H1 (cell line): ENCODE data around the gene FRRS1L. TPM values are rescaled to one million over a fixed set of nuclear protein-coding genes. Genes with fewer than 3 reads are reported as not detected.

Source experiments
- CTCF ChIA-PET: fragments of 300-600 bp; sonication (Branson Sonifier 250); formaldehyde crosslinking; loops from one replicate; lab custom pipeline; 2021; ENCODE audit not compliant: partially characterized antibody; lab: Charles Lee
- POLR2A ChIA-PET: fragments of 300-600 bp; sonication (Branson Sonifier 250); formaldehyde crosslinking; loops from one replicate; lab custom pipeline; 2021; ENCODE audit warnings: inconsistent platforms; ENCODE audit not compliant: partially characterized antibody; lab: Charles Lee
- DNase-seq, 2 experiments: peaks; one replicate each; pipeline versions ENCODE4 v3.0.0 to v3.0.0-alpha.2; 2010 to 2022; ENCODE audit warnings: low spot score in 2 of 2, low read depth in 1 of 2, mixed read lengths in 1 of 2
- FAIRE-seq: peaks from 2 replicates; lab custom pipeline; 2011; peaks lifted over from hg19 to GRCh38; lab: Jason Lieb, UNC
- H2AFZ ChIP-seq: 2 replicates; pipeline ENCODE4 v1.8.1; 2012; ENCODE audit warnings: low read length, inconsistent platforms
- H2AK5ac ChIP-seq: 2 replicates; pipeline ENCODE4 v1.6.1; 2013; ENCODE audit warnings: low read depth, low read length
- H2BK120ac ChIP-seq: replicated peaks from 2 replicates; pipeline ENCODE3; 2013; ENCODE audit warnings: low read depth, low read length, inconsistent platforms
- H2BK12ac ChIP-seq: 2 replicates; pipeline ENCODE4 v1.6.1; 2013; ENCODE audit warnings: low read depth, low read length
- H2BK15ac ChIP-seq: 2 replicates; pipeline ENCODE4 v1.6.1; 2013; ENCODE audit warnings: low read length
- H2BK20ac ChIP-seq: 2 replicates; pipeline ENCODE4 v1.6.1; 2013; ENCODE audit warnings: low read length
- H2BK5ac ChIP-seq: 2 replicates; pipeline ENCODE4 v1.6.1; 2013; ENCODE audit warnings: low read depth, low read length
- H3K14ac ChIP-seq: 2 replicates; pipeline ENCODE4 v1.6.1; 2013; ENCODE audit warnings: inconsistent platforms; ENCODE audit not compliant: insufficient read length
- H3K18ac ChIP-seq: 2 replicates; pipeline ENCODE4 v1.6.1; 2013; ENCODE audit warnings: low read length; ENCODE audit errors: extremely low read depth
- H3K23ac ChIP-seq: 2 replicates; pipeline ENCODE4 v1.6.1; 2013; ENCODE audit warnings: inconsistent platforms; ENCODE audit not compliant: insufficient read length
- H3K23me2 ChIP-seq: 2 replicates; pipeline ENCODE4 v1.6.1; 2013; ENCODE audit warnings: low read depth, low read length
- H3K27ac ChIP-seq: 2 replicates; pipeline ENCODE4 v1.6.1; 2011; ENCODE audit warnings: low read depth, low read length, inconsistent platforms
- H3K27me3 ChIP-seq, 4 experiments: replicated peaks in 1 of 4; 1 replicate in 1 of 4; 2 replicates in 3 of 4; pipeline versions ENCODE4 v1.6.1 to v1.8.1; 2011 to 2013; ENCODE audit warnings: low read length in 3 of 4, mild to moderate bottlenecking in 3 of 4, inconsistent platforms in 2 of 4, mixed read lengths in 2 of 4, moderate library complexity in 1 of 4; ENCODE audit not compliant: control insufficient read depth in 3 of 4, insufficient read depth in 3 of 4; ENCODE audit errors: extremely low read depth in 1 of 4
- H3K36me3 ChIP-seq, 4 experiments: 2 replicates each; pipeline versions ENCODE4 v1.6.1 to v1.8.1; 2011 to 2013; ENCODE audit warnings: mild to moderate bottlenecking in 4 of 4, low read length in 3 of 4, moderate library complexity in 2 of 4, control low read depth in 1 of 4, inconsistent platforms in 1 of 4; ENCODE audit not compliant: insufficient read depth in 4 of 4, control insufficient read depth in 2 of 4
- H3K4ac ChIP-seq: replicated peaks from 2 replicates; pipeline ENCODE3; 2013; ENCODE audit warnings: low read length, low read depth, mixed read lengths, inconsistent platforms; ENCODE audit not compliant: insufficient read length
- H3K4me1 ChIP-seq, 4 experiments: replicated peaks in 1 of 4; 1 replicate in 1 of 4; 2 replicates in 3 of 4; pipeline versions ENCODE4 v1.6.1 to v1.8.1; 2011 to 2013; ENCODE audit warnings: low read length in 3 of 4, inconsistent platforms in 2 of 4, mixed read lengths in 1 of 4; ENCODE audit not compliant: insufficient read depth in 4 of 4, control insufficient read depth in 3 of 4
- H3K4me2 ChIP-seq, 2 experiments: 2 replicates each; pipeline versions ENCODE4 v1.6.1 to v1.8.1; 2011 to 2013; ENCODE audit warnings: low read depth in 2 of 2, low read length in 2 of 2, control low read depth in 1 of 2, inconsistent platforms in 1 of 2, mild to moderate bottlenecking in 1 of 2; ENCODE audit not compliant: insufficient read depth in 1 of 2
- H3K4me3 ChIP-seq, 4 experiments: fragments of 200-600, 300-600 bp in 1 of 4; sonication (generic), shearing (Covaris generic), sonication (Bioruptor Twin) in 1 of 4; 2 replicates each; pipeline versions ENCODE4 v1.5.1 to v1.8.1; 2011 to 2016; ENCODE audit warnings: low read length in 4 of 4, low read depth in 3 of 4, control low read depth in 2 of 4, inconsistent platforms in 2 of 4, mild to moderate bottlenecking in 2 of 4, mixed read lengths in 1 of 4, moderate library complexity in 1 of 4; ENCODE audit not compliant: insufficient read depth in 2 of 4; ENCODE audit errors: extremely low read depth in 1 of 4
- H3K56ac ChIP-seq: replicated peaks from 2 replicates; pipeline ENCODE3; 2013; ENCODE audit warnings: low read depth, mild to moderate bottlenecking, mixed read lengths, low read length, inconsistent platforms; ENCODE audit not compliant: insufficient read length
- H3K79me1 ChIP-seq: 2 replicates; pipeline ENCODE4 v1.6.1; 2013; ENCODE audit warnings: low read depth, low read length, control low read depth
- H3K79me2 ChIP-seq, 2 experiments: 2 replicates each; pipeline versions ENCODE4 v1.6.1 to v1.8.1; 2012 to 2013; ENCODE audit warnings: low read length in 2 of 2, mild to moderate bottlenecking in 2 of 2, inconsistent platforms in 1 of 2; ENCODE audit not compliant: insufficient read depth in 2 of 2, control insufficient read depth in 1 of 2
- H3K9ac ChIP-seq, 4 experiments: replicated peaks in 1 of 4; 1 replicate in 1 of 4; 2 replicates in 3 of 4; pipeline versions ENCODE4 v1.6.1 to v1.8.1; 2011 to 2013; ENCODE audit warnings: low read depth in 3 of 4, low read length in 3 of 4, control low read depth in 2 of 4, mild to moderate bottlenecking in 2 of 4, moderate library complexity in 2 of 4, inconsistent platforms in 1 of 4; ENCODE audit errors: extremely low read depth in 1 of 4
- H3K9me3 ChIP-seq, 2 experiments: 2 replicates each; pipeline versions ENCODE4 v1.6.1 to v1.8.1; 2012 to 2013; ENCODE audit warnings: mild to moderate bottlenecking in 2 of 2, moderate library complexity in 2 of 2, control low read depth in 1 of 2, inconsistent platforms in 1 of 2, low read depth in 1 of 2, low read length in 1 of 2, mixed read lengths in 1 of 2; ENCODE audit not compliant: insufficient read depth in 2 of 2
- H4K20me1 ChIP-seq, 2 experiments: replicated peaks in 1 of 2; 2 replicates each; pipeline versions ENCODE3 to v1.8.1; 2011 to 2013; ENCODE audit warnings: inconsistent platforms in 2 of 2, low read length in 2 of 2, mild to moderate bottlenecking in 1 of 2; ENCODE audit not compliant: insufficient read depth in 2 of 2, control insufficient read depth in 1 of 2
- H4K5ac ChIP-seq: 2 replicates; pipeline ENCODE4 v1.6.1; 2013; ENCODE audit warnings: low read length, low read depth, mixed read lengths, inconsistent platforms; ENCODE audit not compliant: insufficient read length
- H4K8ac ChIP-seq: 2 replicates; pipeline ENCODE4 v1.8.0; 2013; ENCODE audit warnings: mild to moderate bottlenecking, moderate library complexity, low read length, inconsistent platforms; ENCODE audit not compliant: insufficient read depth; ENCODE audit errors: extremely low read depth
- H4K91ac ChIP-seq: replicated peaks from 2 replicates; pipeline ENCODE3; 2013; ENCODE audit warnings: low read length, mixed read lengths, inconsistent platforms; ENCODE audit not compliant: insufficient read length
- NANOG ChIP-seq: IDR thresholded peaks from 2 replicates; pipeline ENCODE4 v1.6.1; 2011; ENCODE audit warnings: low read length, low read depth, mild to moderate bottlenecking, inconsistent platforms; ENCODE audit not compliant: insufficient read depth, poor library complexity, severe bottlenecking
- RFX5 ChIP-seq: IDR thresholded peaks from 2 replicates; pipeline ENCODE4 v1.6.1; 2011; ENCODE audit warnings: low read depth, low read length, improper control_type of control experiment, borderline replicate concordance
- SAP30 ChIP-seq: fragments of 300-600 bp; sonication (generic); IDR thresholded peaks from 2 replicates; pipeline ENCODE4 v1.7.1; 2012; ENCODE audit warnings: low read length, moderate library complexity, mild to moderate bottlenecking, inconsistent platforms; ENCODE audit not compliant: insufficient read depth, insufficient replicate concordance
- SUZ12 ChIP-seq: fragments of 200-600 bp; sonication (generic); IDR thresholded peaks from 2 replicates; pipeline ENCODE4 v1.6.1; 2012; ENCODE audit warnings: mild to moderate bottlenecking, inconsistent platforms, low read length, moderate library complexity, mixed read lengths
- TEAD4 ChIP-seq: IDR thresholded peaks from 2 replicates; pipeline ENCODE4 v1.6.1; 2012; ENCODE audit warnings: low read depth, low read length, inconsistent platforms, mixed read lengths
- WGBS, 2 experiments: shearing (Covaris generic) in 1 of 2; methylation state at CpG; one replicate each; pipeline versions ENCODE4 v1.1.6 to v1.1.7; 2013 to 2015; ENCODE audit warnings: low lambda C conversion rate in 2 of 2, mixed read lengths in 2 of 2, inconsistent platforms in 1 of 2, low coverage in 1 of 2, missing lambda C conversion rate in 1 of 2; ENCODE audit not compliant: insufficient replicate concordance in 2 of 2, insufficient coverage in 1 of 2, insufficient read length in 1 of 2; ENCODE audit errors: extremely low coverage in 1 of 2, missing lambda C conversion rate in 1 of 2; 5-methylcytosine and 5-hydroxymethylcytosine counted together
- polyA plus RNA-seq, 7 experiments: library from polyadenylated mRNA; depleted of rRNA in 3 of 7; stranded (reverse) in 5 of 7; unstranded in 2 of 7; fragments of >200 nt in 5 of 7; fragments of 200-250 nt in 2 of 7; gene quantifications; 1 replicate in 5 of 7; 2 replicates in 1 of 7; 4 replicates in 1 of 7; pipeline versions ENCODE4 v1.2.1 to v1.2.3, GENCODE V29; 2011 to 2013; ENCODE audit warnings: missing spikeins in 2 of 7, mixed read lengths in 2 of 7
- total RNA-seq: library from RNA; stranded (reverse); fragmentation: NEBNext Ultra II Directional; extraction: Animal tissue kit (Norgen Biotek cat#: 25700); gene quantifications from 2 replicates; pipeline ENCODE4 v1.2.1, GENCODE V29; 2021
- TF ChIP-seq, protein P1 (sequence below): IDR thresholded peaks from 2 replicates; pipeline ENCODE4 v1.6.1; 2012; ENCODE audit warnings: inconsistent platforms

FRRS1L gene
- total and polyA plus RNA-seq, 2 of the 8 experiments (the other 6 are each of a cell fraction or from before 2014, with no cell fraction given) = 1.0 to 2.2 TPM

DNA sequence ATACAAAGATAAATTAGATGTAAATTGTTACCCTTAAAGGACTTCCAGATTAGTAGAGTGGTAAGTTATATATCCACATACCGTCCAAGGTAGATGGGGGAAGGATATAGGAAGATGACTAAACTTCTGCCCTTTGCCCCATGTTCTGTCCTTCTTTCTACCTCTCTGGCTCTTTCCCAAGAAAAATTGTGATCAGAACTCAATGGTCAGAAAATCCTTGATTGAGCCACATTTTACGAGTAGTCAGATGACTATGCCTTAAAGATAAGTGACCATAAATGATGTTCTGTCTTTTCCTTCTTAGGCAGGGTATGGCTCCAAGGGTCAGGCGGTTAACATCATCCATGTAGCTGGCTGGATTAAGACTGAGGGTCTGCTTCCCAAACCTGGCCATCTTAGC lies 4.4 kb downstream of the FRRS1L start:
- H3K23me2 ChIP-seq = peaks cover 6% of the 10 kb centered on the region; the same call in 1 of the 2 replicates

More for the DNA sequence above, 4.4 kb downstream of the FRRS1L start:
- 83% methylated on average over 3 of the region's 3 CpGs; no CpG with 5 or more reads in 1 of the 2 experiments for WGBS, 2 experiments
- no peak overlapping the region for H2BK120ac ChIP-seq
- no peak overlapping the region for H3K23ac ChIP-seq
- no peak overlapping the region for H2BK20ac ChIP-seq
- H3K27ac ChIP-seq = no peak overlapping the region
- no peak overlapping the region for H3K56ac ChIP-seq
- DNase-seq = no peak
- H3K9me3 ChIP-seq = peaks cover 6% of the 10 kb centered on the region in 2 experiments; a peak in 3 of 4 replicates
- H3K14ac ChIP-seq = no peak overlapping the region
- H2BK15ac ChIP-seq = no peak overlapping the region
- no peak overlapping the region for H3K4me3 ChIP-seq
- H3K18ac ChIP-seq = no peak overlapping the region
- FAIRE-seq = no peak
- H3K9ac ChIP-seq = no peak overlapping the region
- H4K5ac ChIP-seq = no peak overlapping the region
- H4K91ac ChIP-seq = no peak overlapping the region
- H2AK5ac ChIP-seq = no peak overlapping the region
- no peak overlapping the region for H2BK12ac ChIP-seq
- H3K4me1 ChIP-seq = peaks cover 0 to 2% (median 0%) of the 10 kb centered on the region in 4 experiments; a peak in 2 of 7 replicates
- H2AFZ ChIP-seq = no peak overlapping the region
- TF ChIP-seq TEAD4 (no peak), SAP30 (no peak), RFX5 (no peak), SUZ12 (no peak), NANOG (no peak)
- TF ChIP-seq, protein P1, sequence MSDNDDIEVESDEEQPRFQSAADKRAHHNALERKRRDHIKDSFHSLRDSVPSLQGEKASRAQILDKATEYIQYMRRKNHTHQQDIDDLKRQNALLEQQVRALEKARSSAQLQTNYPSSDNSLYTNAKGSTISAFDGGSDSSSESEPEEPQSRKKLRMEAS = no peak
- TF ChIP-seq, all 59 proteins: peak for 0
- peaks cover 6 to 20% (median 15%) of the 10 kb centered on the region in 4 experiments for H3K27me3 ChIP-seq
- H3K4me2 ChIP-seq = no peak overlapping the region
- CTCF ChIA-PET = interaction anchor here (0.6 to 3.0 kb wide), 3 partner anchors 18 to 60 kb away, joined by 3 to 12 read pairs (median 3); no protein-coding TSS in a partner anchor
- no peaks in the 10 kb centered on the region for H4K20me1 ChIP-seq
- H3K36me3 ChIP-seq = no peaks in the 10 kb centered on the region; a peak in 1 of 8 replicates
- no peak overlapping the region for H3K4ac ChIP-seq
- no peaks in the 10 kb centered on the region for H3K79me1 ChIP-seq
- no peak overlapping the region for H2BK5ac ChIP-seq
- H4K8ac ChIP-seq = no peak overlapping the region
- POLR2A ChIA-PET = no interaction called here
- H3K79me2 ChIP-seq = no peaks in the 10 kb centered on the region
